Measurements from ENCODE around the gene LEKR1. TPM values are rescaled to one million over a fixed set of nuclear protein-coding genes. Genes with fewer than 3 reads are reported as not detected.

Gene LEKR1
- total RNA-seq, 1 donor = 0.81 TPM

GRCh38 chr3:156974931-156975330, 148.8 kb downstream of the LEKR1 start:
- TF ChIP-seq, protein P1, sequence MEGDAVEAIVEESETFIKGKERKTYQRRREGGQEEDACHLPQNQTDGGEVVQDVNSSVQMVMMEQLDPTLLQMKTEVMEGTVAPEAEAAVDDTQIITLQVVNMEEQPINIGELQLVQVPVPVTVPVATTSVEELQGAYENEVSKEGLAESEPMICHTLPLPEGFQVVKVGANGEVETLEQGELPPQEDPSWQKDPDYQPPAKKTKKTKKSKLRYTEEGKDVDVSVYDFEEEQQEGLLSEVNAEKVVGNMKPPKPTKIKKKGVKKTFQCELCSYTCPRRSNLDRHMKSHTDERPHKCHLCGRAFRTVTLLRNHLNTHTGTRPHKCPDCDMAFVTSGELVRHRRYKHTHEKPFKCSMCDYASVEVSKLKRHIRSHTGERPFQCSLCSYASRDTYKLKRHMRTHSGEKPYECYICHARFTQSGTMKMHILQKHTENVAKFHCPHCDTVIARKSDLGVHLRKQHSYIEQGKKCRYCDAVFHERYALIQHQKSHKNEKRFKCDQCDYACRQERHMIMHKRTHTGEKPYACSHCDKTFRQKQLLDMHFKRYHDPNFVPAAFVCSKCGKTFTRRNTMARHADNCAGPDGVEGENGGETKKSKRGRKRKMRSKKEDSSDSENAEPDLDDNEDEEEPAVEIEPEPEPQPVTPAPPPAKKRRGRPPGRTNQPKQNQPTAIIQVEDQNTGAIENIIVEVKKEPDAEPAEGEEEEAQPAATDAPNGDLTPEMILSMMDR (IDR thresholded peaks at IDR 0.05; ENCODE audit: insufficient read depth, low read length) = no peak
- H3K4me3 ChIP-seq (ENCODE audit: low read depth, low read length) = no peak overlapping the region
- DNase-seq (ENCODE audit: low read depth) = no peak

- DNase-seq (ENCODE audit: low read depth) = no peak
- no peak overlapping the region for H3K4me3 ChIP-seq (ENCODE audit: low read depth, low read length)
- TF ChIP-seq, protein P1 (IDR thresholded peaks at IDR 0.05; ENCODE audit: insufficient read depth, low read length) = no peak
These were observed 149.6 kb downstream of the LEKR1 start for GRCh38 chr3:156975721-156976120.

- DNase-seq (ENCODE audit: low read depth) = no peak
- TF ChIP-seq, protein P1 (IDR thresholded peaks at IDR 0.05; ENCODE audit: insufficient read depth, low read length) = no peak
- no peak overlapping the region for H3K4me3 ChIP-seq (ENCODE audit: low read depth, low read length)
These were observed 150.8 kb downstream of the LEKR1 start for GRCh38 chr3:156976933-156977332.

DNA sequence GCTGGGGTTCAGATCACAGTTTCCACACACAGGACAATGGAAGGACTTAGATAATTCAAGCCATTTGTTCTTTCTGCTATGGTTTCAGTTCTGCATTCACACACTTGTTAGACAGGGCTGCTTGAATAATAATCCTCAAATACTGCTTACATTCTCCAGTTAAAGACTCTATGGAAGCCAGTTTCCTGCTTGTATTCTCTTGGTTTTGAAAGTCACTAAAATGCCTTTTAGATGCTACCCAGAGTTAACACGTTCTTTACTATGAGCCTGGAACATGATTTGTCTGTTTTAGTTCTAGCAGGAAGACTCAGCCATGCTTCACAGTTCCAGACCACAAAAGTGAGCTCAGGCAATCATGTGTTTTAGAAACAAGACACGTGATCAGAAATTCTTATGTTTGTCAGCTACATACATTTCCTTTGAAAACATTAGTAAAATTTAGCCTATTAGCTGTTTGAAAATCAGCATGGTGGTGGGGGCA, 152.4 kb downstream of the LEKR1 start:
- peak; percentile 5 for DNase-seq (ENCODE audit: low read depth)
- TF ChIP-seq, protein P1 (IDR thresholded peaks at IDR 0.05; ENCODE audit: insufficient read depth, low read length) = no peak
- no peak overlapping the region for H3K4me3 ChIP-seq (ENCODE audit: low read depth, low read length)

DNA sequence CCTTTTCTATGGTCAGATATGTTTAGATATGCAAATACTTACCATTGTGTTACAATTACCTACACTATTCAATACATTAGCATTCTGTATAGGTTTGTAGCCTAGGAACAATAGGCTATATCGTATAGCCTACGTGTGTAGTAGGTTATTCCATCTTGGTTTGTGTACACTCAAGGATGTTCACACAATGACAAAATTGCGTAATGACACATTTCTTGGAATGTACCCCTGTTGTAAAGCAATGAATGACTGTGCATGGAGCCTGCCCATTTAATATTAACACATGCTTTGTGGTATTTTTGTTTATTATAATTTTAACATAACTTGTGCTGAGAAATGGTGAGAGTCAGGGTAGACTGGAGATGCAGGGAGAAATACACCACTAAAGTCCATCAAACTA, 154.9 kb downstream of the LEKR1 start:
- no peak overlapping the region for H3K4me3 ChIP-seq (ENCODE audit: low read depth, low read length)
- DNase-seq (ENCODE audit: low read depth) = no peak
- TF ChIP-seq, protein P1 (IDR thresholded peaks at IDR 0.05; ENCODE audit: insufficient read depth, low read length) = no peak

- TF ChIP-seq, protein P1 (IDR thresholded peaks at IDR 0.05; ENCODE audit: insufficient read depth, low read length) = no peak
- H3K4me3 ChIP-seq (ENCODE audit: low read depth, low read length) = no peak overlapping the region
- DNase-seq (ENCODE audit: low read depth) = no peak
These were observed 157.4 kb downstream of the LEKR1 start for GRCh38 chr3:156983559-156983958.

- no peak for DNase-seq (ENCODE audit: low read depth)
- H3K4me3 ChIP-seq (ENCODE audit: low read depth, low read length) = no peak overlapping the region
- TF ChIP-seq, protein P1 (IDR thresholded peaks at IDR 0.05; ENCODE audit: insufficient read depth, low read length) = no peak
These were observed 159.6 kb downstream of the LEKR1 start for GRCh38 chr3:156985711-156986110.
